Fibroblast of lung (primary cell): Measurements from ENCODE around the gene PHF8.

ENCODE experiments used
- CTCF ChIP-seq, 2 donors: IDR thresholded peaks in 1 of 2; conservative IDR thresholded peaks in 1 of 2; 1 replicate in 1 of 2; 2 replicates in 1 of 2; pipeline ENCODE4 v1.5.1; 2011 to 2012; ENCODE audit warnings: low read length in 2 of 2, control low read depth in 1 of 2, inconsistent platforms in 1 of 2, low read depth in 1 of 2, mild to moderate bottlenecking in 1 of 2
- EZH2 ChIP-seq: IDR thresholded peaks from 2 replicates; pipeline ENCODE4 v1.5.1; 2012; ENCODE audit warnings: low read length, control low read depth, mild to moderate bottlenecking; ENCODE audit errors: missing control alignments

- TF ChIP-seq CTCF (conservative IDR thresholded peaks at IDR 0.05 in 1 of 2, IDR thresholded peaks at IDR 0.05 in 1 of 2; ENCODE audit: low read depth in 1 of 2, low read length in 2 of 2): no peak
- no peak for TF ChIP-seq EZH2
These were observed 5.5 kb upstream of the PHF8 start for GRCh38 chrX:54049801-54050200.
